GM21825 (cell line): ENCODE data around the gene CALML6.
"Not testable (repeated sequence)": the region's sequence is repeated elsewhere in the genome, so short reads cannot be mapped to it uniquely, and the experiment has no call there.

Source experiments
- ATAC-seq: cut with Tn5 transposase; IDR thresholded peaks from one replicate; pipeline ENCODE4 v1.9.1; 2021; ENCODE audit warnings: mild to moderate bottlenecking, moderate library complexity; ENCODE audit not compliant: unreplicated experiment

Gene CALML6, protein sequence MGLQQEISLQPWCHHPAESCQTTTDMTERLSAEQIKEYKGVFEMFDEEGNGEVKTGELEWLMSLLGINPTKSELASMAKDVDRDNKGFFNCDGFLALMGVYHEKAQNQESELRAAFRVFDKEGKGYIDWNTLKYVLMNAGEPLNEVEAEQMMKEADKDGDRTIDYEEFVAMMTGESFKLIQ

DNA sequence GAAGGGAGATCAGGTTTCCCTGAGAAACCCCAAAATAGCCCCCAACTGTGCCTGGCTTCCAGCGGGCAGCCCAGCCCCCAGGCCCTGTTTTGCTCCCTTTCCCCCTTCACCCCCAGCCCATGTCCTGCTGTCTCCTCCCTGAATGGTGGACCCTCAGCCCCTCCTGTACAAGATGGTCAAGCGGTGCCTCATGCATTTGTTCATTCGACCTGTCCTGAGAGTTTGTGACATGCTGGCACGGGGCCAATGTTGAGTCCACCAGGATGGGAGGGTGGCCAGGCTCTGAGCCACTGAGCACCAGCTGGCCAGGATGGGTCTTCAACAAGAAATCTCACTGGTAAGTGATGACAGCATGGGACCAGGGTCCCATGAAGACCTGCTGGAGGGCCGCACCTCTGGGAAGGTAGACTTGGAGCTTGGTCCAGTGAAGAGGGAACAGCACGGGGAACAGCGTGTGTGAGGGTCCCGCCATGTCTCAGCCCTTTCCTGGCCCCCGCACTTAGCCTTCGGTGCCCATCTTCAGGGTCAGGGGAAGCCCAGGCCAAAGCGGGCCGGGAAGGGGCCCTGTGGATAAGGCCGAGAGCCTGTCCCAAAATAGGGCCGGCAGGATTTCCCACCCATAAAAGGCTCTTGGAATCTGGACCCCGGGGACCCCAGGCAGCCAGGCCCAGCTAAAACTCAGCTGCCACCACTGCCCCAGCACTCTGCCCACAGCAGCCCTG lies at the start of gene CALML6:
CALML6 (plus strand) TSS at position 290 of the 722 bp plus-strand sequence; CDS start at position 311, 21 bp downstream.
- no peak for ATAC-seq

DNA sequence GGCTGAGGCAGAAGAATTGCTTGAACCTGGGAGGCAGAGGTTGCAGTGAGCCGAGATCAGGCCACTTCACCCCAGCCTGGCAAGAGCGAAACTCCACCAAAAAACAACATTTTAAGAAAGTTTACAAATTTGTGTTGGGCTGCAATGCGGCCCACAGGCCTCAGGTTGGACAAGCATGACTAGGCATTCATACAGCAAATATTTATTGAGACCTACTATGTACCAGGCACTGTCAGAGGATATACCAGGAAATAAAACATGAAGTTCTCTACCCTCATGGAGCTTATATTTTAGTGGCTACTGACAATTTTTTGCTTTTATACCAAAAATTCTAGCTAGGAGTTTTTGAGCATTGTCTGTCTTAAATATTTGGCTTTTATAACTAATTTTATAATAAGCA lies 47.9 kb upstream of the CALML6 start:
- no peak for ATAC-seq

DNA sequence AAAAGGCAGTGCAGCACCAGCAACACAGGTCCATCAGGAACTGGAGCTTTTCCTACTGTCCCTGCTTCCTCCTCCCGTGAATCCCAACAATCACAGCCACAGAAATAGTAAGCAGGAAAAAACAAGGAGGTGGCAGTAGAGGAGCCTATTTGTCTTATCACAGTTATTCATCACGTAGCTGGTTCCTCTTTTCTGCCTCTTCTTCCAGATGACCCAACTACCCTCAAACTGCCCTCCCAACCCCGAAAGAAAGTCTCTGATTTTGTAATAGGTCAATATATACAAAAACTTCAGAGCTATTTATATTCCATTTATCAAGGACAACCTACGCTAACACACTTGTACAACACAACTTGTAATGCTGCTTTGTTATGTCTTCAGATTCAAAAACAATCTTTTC lies 45.6 kb upstream of the CALML6 start:
- ATAC-seq: no peak

DNA sequence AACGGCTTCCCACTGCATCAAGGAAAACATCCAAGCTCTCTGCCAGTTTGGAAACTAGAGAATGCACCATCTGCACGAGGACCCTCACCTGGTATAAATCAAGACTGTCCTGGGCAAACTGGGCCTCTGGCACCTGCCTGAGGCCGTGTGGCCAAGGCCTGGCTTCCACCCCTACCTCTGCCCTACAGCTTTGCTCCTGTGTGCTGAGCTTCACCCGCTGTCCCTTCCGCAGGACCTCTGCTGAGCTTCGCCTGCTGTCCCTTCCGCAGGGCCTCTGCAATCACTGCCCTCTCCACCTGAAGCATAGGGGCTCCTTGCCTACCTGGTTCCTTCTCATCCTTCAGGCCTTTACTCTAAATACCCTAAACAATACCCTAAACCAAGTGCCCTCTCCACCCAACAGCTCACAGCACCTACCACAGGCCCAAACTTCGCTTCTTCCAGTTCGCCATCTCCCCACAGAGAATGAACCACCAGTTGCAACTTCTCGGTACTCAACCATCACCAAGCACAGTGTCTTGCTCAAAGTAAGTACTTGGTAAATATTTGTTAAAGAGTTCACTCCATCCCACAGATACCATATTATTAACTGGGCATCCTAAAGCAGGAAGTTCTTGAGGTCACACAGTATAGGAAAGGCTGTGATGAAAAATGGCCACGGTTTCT lies 42.6 kb upstream of the CALML6 start:
- ATAC-seq: no peak

DNA sequence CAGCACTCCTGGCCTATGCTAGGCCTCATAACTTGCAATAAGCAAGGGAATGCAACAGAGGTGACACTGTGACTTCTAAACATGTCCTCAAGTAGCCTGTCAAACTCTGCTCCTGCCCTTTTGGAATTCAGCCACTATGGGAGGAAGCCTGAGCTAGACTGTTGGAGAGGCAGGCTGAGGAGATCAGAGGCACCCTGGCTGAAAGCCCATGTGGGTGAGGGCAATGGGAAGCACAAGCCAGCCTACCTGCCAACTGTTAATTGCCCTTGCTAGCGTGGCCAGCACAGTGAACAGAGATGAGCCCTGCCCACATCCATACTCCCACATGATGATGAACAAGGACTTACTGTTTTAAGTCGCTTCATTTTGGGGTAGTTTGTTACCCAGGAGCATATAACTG lies 41.9 kb upstream of the CALML6 start:
- no peak for ATAC-seq

DNA sequence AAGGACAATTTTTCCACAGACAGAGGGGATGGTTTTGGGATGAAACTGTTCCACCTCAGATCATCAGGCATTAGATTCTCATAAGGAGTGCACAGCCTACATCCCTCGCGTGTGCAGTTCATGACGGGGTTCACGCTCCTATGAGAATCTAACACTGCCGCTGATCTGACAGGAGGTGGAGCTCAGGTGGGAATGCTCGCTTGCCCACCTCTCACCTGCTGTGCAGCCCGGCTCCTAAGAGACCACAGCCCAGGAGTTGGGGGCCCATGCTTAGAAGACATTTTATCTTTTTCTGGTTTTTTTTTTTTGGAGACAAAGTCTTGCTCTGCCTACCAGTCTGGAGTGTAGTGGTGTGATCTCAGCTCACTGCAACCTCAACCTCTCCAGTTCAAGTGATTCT lies 40.2 kb upstream of the CALML6 start:
- ATAC-seq: no peak

DNA sequence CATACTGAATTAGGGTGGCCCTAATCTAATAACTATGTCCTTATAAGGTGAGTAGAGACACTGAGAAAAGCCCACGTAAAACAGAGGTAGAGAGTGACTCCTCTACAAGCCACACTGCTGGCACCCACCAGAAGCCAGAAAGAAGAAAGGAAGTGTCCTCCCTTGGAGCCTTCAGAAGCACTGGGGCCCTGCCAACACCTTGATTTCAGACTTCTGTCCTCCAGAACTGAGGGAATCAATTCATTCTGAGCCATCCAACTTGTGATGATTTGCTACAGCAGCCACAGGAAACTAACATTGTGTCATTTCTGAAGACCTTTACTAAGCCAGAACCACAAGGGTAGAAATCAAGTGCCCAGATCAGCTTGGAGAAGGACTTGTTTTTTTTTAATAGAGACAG lies 39.1 kb upstream of the CALML6 start:
- no peak for ATAC-seq

DNA sequence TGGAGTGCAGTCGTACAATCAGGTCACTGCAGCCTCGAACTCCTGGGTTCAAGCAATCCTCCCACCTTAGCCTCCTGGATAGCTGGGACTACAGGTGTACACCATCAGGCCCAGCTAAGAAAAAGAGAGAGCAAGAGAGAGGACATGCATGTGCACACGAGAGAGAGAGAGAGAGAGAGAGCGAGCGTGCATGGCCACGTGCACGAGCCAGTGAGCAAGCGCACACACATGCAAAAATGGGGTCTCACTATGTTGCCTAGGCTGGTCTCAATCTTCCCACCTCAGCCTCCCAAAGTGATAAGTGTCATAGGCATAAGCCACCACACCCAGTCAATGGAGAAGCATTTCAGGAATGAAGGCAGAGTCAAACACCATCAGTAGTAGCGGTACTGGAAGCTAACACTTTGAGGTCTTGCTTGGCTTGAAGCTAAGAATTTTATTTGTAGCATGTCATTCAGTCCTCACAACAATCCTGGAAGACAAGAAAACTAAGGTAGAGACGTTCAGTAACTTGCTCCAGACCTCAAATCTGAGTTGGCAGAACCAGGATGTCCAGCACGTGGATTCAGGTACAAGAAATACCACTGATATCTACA lies 38.6 kb upstream of the CALML6 start:
- ATAC-seq: no peak

DNA sequence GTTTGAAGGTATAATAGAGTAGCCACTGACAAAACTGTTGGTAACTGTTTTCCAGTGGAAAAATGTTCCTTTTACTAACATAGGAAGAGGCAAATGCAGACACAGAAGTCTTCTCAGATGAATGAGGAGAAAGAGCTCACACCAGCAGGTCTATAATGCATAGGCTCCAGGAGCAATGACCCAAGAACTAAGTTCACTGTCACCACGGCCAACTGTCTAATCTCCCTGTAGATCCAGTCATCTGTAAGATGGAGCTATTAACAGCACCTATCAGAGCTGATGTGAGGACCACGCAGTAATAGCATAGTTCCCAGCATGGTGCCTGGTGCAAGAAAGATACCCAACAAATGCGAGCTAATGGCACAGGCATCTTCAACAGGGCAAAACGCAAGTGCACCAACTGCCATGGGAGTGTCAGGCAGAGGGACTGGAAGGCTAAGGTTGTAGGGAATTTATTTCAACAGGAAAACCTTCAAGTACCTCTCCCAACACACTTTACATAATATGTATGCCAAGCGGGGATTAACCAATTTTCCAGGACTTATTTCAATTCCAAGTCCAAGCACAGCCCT lies 37.1 kb upstream of the CALML6 start:
- ATAC-seq: no peak

DNA sequence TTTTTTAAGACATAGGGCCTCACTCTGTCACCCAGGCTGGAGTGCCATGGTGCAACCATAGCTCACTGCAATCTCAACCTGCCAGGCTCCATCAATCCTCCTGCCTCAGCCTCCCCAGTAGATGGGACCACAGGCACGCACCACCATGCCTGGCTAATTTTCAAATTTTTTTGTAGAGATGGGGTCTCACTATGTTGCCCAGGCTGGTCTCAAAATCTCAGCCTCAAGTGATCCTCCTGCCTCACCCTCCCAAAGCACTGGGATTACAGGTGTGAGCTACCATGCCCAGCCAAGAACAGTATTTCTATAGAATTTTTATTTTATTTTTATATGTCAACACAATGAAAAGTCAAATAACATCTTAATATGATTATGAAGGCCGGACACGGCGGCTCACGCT lies 35.1 kb upstream of the CALML6 start:
- ATAC-seq: no peak

DNA sequence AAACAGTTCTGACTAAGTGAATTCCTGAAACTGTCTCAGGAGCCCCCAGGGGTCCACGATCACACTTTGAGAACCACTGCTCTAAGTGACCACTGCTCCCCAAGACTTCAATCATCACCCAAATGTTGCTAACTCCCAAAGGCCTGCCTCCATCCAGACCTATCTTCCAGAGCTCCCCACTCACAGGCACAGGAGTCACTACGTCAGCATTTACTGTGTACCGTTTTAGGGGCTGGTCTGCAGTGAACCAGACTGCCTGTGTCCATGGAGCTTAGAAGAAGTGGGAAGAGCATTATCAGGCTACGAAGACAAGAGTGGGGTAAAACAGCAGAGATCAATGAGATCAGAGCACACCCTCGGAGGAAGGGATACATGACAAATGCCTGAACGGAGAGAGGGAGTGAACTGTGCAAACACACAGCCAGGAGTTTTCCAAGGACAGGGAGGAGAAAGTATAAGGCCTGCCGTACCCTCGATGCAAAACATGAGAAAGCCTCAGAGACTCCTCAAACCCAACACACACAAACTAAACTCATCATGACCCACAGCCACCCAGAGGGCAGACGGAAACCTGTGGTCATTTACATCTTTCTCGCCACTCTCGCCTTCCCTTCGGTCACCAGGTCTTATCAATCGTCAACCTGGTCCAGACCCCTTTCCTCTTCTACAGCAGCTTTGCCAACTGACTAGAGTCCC lies 34.3 kb upstream of the CALML6 start:
- no peak for ATAC-seq

DNA sequence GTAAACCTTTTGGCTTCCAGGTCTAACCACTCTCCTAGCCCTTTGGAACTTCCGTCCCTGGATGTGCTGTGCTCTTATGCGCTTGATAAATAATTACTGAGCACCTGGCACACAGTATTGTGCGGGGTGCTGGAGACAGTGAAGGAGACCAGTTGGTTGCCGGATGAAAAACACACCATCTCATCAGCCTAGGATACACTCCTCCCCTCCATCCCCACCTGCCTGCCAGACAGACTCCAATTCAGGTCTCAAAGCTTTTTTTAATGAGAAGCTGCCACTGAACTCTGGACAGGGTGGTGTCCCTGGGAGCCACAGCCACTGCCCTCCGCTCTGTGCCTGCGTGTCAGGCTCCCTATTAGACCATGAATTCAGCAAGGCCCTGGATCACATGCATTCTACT lies 33.3 kb upstream of the CALML6 start:
- no peak for ATAC-seq

DNA sequence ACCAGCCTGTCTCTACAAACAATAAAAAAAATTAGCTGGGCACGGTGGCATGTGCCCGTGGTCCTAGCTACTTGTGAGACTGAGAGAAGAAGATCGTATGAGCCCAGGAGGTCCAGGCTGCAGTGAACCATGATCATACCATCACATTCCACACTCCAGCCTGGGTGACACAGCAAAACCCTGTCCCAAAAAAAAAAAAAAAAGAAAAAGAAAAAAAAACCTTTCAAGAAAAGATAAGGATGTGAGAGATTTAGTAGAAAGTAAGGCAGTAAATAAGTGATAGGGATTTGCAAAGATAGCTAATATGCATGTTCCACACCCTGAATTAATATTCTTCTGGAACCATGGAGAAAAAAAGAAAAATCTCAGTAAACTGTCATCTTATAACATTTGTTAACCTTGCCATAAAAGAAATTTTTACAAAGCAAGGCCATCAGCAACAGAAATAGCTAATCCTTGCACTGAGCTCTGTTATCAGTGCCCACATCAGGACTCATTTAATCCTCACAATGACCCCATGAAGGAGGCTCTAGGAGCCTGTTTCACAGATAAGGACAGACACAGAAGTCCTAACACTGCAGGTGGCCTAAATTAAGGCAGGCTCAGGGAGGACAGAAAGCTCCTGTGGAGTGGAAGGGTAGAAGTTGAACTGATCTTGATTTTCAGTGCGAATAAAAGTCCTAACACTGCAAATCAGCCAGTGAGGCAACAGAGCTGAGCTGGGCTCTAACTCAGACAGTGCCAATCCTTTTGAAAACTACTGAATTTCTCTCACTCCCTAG lies 31.8 kb upstream of the CALML6 start:
- ATAC-seq: no peak

DNA sequence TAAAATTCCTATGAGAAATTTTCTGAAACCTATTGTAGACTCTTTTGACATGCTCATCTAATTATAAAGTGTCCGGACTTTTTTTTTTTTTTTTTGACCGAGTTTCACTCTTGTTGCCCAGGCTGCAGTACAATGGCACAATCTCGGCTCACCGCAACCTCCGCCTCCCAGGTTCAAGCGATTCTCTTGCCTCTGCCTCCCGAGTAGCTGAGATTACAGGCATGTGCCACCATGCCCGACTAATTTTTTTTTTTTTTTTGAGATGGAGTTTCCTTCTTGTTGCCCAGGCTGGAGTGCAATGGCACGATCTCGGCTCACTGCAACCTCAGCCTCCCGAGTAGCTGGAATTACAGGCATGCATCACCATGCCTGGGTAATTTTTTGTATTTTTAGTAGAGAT lies 31.2 kb upstream of the CALML6 start:
- not testable (repeated sequence) for ATAC-seq

DNA sequence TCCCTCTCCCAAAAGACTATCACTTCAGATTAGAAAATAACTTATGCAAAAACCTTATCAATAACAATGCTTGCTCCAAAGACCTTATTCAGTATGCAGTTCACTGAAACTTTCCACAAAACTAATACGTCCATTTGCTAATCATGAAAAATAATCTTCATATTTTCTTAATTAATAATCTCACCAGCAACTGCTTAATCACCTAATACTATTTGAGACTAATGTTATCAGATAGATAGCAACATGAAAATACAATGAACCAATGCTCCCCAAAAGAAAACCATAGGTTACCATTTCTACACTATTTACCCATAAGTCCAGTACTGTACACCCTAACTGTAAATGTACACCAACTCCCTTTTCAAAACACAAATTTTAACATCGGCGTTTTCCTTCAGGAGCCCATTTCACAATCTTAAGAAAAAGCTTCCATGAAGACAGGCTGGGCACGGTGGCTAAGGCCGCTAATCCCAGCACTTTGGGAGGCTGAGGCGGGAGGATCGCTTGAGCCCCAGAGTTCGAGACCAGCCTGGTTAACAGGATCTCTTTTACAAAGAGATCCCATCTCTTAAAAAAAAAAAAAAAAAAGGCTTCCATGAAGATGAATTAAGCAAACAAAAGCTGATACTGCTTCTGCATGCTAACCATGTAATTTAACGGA lies 25.8 kb upstream of the CALML6 start:
- ATAC-seq: no peak

DNA sequence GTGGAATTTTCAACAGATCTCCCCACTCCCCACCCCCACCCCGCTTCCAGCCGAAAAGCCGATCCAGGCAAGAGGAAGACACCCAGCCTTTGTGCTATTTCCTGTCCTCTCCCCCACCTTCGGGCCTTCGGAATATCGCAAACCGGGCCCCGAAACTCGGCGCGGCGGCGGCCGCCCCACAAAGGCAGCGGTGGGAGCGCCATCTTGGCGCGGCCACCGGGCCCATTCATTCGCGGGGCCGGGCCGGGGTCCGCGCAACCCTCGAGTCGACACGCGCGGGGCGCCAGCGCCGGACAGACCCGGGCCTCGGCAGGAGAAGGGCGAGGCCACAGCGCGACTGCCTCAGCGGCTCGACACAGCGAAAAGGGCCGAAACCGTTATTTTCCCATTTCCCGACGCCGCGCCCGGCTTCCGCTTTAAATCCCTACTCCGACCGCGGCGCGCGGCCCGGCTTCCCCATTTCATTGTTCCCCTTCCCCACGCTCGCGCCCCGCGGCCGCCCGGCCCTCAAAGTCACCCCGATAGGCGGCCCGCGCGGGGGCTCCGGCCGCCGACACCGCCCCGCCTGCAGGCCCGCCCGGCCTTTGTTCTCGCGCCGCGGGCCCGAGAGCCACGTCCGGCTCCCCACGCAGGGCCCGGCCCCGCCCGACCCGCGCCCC lies 25.1 kb upstream of the CALML6 start:
- ATAC-seq: peak; percentile 22

DNA sequence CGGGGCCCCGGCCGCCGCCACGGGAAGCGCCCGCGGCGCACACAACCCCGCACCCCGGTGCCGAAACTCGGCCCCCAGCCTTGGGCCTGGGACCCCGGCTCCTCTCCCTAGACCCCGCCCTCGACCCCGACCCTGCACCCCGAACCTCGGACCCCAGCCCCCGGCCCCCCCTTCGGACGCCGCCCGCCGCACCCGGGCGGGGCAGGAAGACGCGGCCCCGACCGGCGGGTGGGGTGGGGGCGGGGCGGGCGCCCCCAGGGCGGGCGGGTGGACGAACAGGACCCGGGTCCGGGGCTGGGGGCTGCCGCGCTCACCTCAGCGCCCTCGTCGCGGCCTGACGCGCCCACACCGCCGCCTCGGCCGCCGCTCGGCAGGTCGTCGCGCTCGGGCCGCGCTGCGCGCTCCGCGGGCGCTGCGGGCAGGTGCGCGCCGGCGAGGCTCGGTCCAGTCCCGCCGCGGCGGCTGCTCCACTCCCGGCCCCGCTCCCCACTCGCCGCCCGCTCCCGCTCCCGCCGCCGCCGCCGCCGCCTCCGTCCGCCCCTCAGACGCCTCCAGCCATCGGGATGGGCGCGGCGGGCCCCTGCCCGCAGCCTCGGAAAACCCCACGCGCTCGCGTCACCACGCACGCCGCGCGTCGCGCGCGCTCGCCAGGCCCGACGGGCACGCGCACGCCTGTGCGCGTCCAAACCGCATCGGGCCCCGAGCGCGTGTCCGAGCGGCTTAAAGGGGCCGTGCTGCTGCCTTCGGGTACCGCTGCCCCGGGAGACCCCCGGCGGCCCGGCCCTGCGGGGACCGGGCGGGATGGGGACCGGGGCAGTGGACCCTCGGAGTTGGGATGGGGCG lies 24.3 kb upstream of the CALML6 start, which contains the start of gene GNB1:
GNB1 (minus strand) TSS at position 582 of the 843 bp plus-strand sequence. CDS start 65,634 bp downstream, outside the sequence.
- ATAC-seq: peak; percentile 63
